GM15510 (cell line): Measurements from ENCODE around the gene HTT-AS.

Source experiments
- POLR2A ChIP-seq: IDR thresholded peaks from 3 replicates; pipeline ENCODE4 v1.6.1; 2011; ENCODE audit warnings: borderline replicate concordance; ENCODE audit not compliant: insufficient read length; ENCODE audit errors: extremely low read depth

The HTT-AS gene

DNA sequence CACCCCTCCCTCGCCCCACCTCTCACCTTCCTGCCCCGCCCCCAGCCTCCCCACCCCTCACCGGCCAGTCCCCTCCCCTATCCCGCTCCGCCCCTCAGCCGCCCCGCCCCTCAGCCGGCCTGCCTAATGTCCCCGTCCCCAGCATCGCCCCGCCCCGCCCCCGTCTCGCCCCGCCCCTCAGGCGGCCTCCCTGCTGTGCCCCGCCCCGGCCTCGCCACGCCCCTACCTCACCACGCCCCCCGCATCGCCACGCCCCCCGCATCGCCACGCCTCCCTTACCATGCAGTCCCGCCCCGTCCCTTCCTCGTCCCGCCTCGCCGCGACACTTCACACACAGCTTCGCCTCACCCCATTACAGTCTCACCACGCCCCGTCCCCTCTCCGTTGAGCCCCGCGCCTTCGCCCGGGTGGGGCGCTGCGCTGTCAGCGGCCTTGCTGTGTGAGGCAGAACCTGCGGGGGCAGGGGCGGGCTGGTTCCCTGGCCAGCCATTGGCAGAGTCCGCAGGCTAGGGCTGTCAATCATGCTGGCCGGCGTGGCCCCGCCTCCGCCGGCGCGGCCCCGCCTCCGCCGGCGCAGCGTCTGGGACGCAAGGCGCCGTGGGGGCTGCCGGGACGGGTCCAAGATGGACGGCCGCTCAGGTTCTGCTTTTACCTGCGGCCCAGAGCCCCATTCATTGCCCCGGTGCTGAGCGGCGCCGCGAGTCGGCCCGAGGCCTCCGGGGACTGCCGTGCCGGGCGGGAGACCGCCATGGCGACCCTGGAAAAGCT, at the start of gene HTT-AS, which contains the start of gene HTT:
HTT-AS (minus strand) TSS at position 461 of the 768 bp plus-strand sequence.
HTT (plus strand) TSS at position 604 of the 768 bp plus-strand sequence; CDS start at position 749, 145 bp downstream.
- peak; percentile 65 for TF ChIP-seq POLR2A

- no peak for TF ChIP-seq POLR2A
Measured at GRCh38 chr4:3123181-3123671, 48.9 kb upstream of the HTT-AS start.

- TF ChIP-seq POLR2A, result no peak
Measured at GRCh38 chr4:3122081-3122563, 47.8 kb upstream of the HTT-AS start.

DNA sequence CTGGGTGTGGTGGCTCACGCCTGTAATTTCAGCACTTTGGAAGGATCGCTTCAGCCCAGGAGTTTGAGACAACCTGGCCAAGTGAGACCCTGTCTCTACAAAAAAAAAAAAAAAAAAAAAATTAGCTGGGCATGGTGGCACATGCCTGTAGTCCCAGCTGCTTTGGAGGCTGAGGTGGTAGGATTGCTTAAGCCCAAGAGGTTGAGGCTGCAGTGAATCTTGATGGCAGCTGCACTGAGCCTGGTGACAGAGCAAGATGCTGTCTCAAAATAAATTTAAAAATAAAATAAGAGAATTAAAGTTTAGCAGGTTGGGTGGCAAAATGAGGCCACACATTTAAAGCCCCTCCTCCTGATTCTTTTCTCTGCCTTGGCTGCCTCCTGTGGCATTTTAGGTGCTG, 47.3 kb upstream of the HTT-AS start:
- no peak for TF ChIP-seq POLR2A

DNA sequence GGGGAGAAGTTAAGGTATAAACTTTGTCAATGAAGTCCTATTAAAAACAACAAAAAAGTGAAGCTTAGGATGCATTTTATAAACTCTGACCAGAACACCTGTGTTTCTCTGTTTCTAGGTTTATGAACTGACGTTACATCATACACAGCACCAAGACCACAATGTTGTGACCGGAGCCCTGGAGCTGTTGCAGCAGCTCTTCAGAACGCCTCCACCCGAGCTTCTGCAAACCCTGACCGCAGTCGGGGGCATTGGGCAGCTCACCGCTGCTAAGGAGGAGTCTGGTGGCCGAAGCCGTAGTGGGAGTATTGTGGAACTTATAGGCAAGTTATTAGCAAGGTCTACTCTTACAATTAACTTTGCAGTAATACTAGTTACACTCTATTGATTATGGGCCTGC, 46.8 kb upstream of the HTT-AS start:
- no peak for TF ChIP-seq POLR2A

GRCh38 chr4:3119464-3119863, 45.1 kb upstream of the HTT-AS start:
- TF ChIP-seq POLR2A, result no peak

DNA sequence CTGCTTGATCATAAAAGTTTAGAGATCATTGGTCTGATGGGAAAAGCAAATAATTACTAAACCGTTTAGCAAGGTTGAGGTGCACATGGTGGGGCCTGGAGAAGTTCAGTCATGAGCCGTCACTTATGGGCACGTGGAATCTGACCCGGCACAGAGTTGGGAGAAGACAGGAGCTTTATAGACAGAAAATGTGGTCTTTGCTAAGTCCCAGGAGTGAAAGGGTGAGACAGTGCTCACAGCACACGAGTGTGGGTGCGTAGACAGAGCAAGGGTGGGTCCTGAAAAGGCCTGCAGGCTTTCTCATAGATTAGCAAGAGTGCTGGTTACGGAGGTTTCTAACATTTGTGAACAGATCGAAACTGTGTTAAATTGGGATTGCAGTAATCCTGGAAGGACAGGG, 44.0 kb upstream of the HTT-AS start:
- TF ChIP-seq POLR2A, result no peak

DNA sequence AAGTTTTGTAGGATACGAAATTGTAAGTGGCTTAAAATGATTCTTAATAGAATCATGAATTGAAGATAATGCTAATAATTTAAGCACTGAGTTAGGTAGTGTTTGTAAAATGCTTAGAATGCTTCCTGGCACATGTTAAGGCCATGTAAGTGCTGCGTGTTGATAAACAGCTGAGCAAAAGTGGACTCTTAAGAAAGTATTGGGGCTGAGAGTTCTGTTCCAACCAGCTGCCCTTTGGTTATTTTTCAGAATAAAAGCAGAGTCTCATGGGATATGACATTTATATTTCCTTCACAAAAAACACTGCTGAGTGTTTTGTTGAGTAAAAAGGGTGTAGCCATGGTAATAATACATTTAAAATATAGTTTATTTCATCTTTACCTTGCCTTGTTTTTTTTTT, 42.6 kb upstream of the HTT-AS start:
- TF ChIP-seq POLR2A, result no peak

- TF ChIP-seq POLR2A, result no peak
Measured at GRCh38 chr4:3115637-3116270, 41.4 kb upstream of the HTT-AS start.

GRCh38 chr4:3114377-3114776, 40.0 kb upstream of the HTT-AS start:
- TF ChIP-seq POLR2A, result no peak

- no peak for TF ChIP-seq POLR2A
Measured at GRCh38 chr4:3112609-3113469, 38.5 kb upstream of the HTT-AS start.

DNA sequence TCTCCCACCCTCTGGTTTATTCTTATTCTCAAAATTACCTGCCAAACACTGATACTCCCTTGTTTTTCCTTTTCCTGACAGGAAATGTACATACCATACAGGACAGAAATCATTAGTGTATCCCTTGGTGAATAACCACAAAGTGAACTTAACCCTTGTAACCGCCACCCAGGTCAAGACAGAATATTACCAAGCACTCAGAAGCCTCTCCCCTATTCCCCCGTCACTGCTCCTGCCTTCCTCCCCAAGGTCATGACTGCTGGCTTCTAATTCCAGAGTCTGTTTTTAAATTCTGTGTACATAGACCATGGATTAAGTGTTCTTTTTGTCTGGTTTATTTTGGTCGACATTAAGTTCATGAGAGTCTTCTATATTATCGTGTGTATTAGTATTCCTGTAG, 37.9 kb upstream of the HTT-AS start:
- no peak for TF ChIP-seq POLR2A

- no peak for TF ChIP-seq POLR2A
Measured at GRCh38 chr4:3111461-3111860, 37.1 kb upstream of the HTT-AS start.

DNA sequence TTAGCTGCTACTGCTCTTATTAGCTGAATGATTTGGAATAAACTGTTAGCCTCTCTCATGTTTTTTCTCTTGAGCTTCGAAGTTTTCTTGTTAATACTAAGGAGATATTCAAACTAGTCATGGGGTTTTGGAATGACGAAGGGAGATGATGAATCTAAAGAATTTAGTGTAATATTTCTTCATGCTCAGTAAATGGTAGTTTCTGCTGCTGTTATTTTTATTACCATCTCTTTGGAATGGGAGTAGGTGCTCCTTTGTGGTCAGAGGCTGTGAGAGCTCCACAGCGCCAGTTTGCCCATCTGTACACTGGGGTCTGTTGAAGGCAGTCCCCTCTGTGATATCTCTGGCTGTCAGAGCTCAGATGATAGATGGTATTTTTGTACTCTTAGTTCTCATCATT, 33.9 kb upstream of the HTT-AS start:
- TF ChIP-seq POLR2A, result no peak

- no peak for TF ChIP-seq POLR2A
Measured at GRCh38 chr4:3107691-3108121, 33.4 kb upstream of the HTT-AS start.
